Neuronal stem cell (in vitro differentiated cells): ENCODE measurements around the gene PSMD1.
"Not testable (repeated sequence)": the region's sequence is repeated elsewhere in the genome, so short reads cannot be mapped to it uniquely, and the experiment has no call there.

Experiments used
- DNase-seq: peaks from one replicate; pipeline ENCODE4 v3.0.0-alpha.2; 2013; ENCODE audit warnings: low spot score
- H2AFZ ChIP-seq: one replicate; pipeline ENCODE4 v1.6.1; 2013; ENCODE audit warnings: mild to moderate bottlenecking, low read length, inconsistent platforms
- H2AK5ac ChIP-seq: 2 replicates; pipeline ENCODE4 v1.6.1; 2013; ENCODE audit warnings: low read depth, mild to moderate bottlenecking, inconsistent platforms, low read length, moderate library complexity, mixed read lengths
- H2BK120ac ChIP-seq: 2 replicates; pipeline ENCODE4 v1.6.1; 2013; ENCODE audit warnings: low read depth, mild to moderate bottlenecking, inconsistent platforms, low read length, moderate library complexity, mixed read lengths
- H2BK12ac ChIP-seq: one replicate; pipeline ENCODE4 v1.6.1; 2013; ENCODE audit warnings: low read length, inconsistent platforms
- H2BK15ac ChIP-seq: 2 replicates; pipeline ENCODE4 v1.6.1; 2013; ENCODE audit warnings: mild to moderate bottlenecking, low read length, inconsistent platforms, mixed read lengths
- H2BK5ac ChIP-seq: one replicate; pipeline ENCODE4 v1.6.1; 2013; ENCODE audit warnings: inconsistent platforms, mild to moderate bottlenecking, low read length, moderate library complexity
- H3K14ac ChIP-seq: one replicate; pipeline ENCODE4 v1.6.1; 2013; ENCODE audit warnings: low read length, inconsistent platforms
- H3K18ac ChIP-seq: 2 replicates; pipeline ENCODE4 v1.6.1; 2013; ENCODE audit warnings: low read length, inconsistent platforms
- H3K23ac ChIP-seq: 2 replicates; pipeline ENCODE4 v1.6.1; 2013; ENCODE audit warnings: low read depth, mild to moderate bottlenecking, mixed read lengths, low read length, inconsistent platforms; ENCODE audit not compliant: poor library complexity
- H3K27ac ChIP-seq: replicated peaks from 3 replicates; pipeline ENCODE4 v1.5.1; 2013; ENCODE audit warnings: low read length, inconsistent platforms
- H3K27me3 ChIP-seq, 3 experiments: 2 replicates each; pipeline ENCODE4 v1.6.1; 2013; ENCODE audit warnings: low read length in 3 of 3, mild to moderate bottlenecking in 2 of 3, inconsistent platforms in 1 of 3, low read depth in 1 of 3, mixed read lengths in 1 of 3, moderate library complexity in 1 of 3; ENCODE audit not compliant: control insufficient read depth in 3 of 3, insufficient read depth in 3 of 3
- H3K36me3 ChIP-seq, 2 donors: replicated peaks in 1 of 2; 2 replicates each; pipeline ENCODE4 v1.6.1; 2013; ENCODE audit warnings: low read length in 2 of 2; ENCODE audit not compliant: control insufficient read depth in 2 of 2, insufficient read depth in 2 of 2
- H3K4ac ChIP-seq: 2 replicates; pipeline ENCODE4 v1.6.1; 2013; ENCODE audit warnings: inconsistent platforms, mild to moderate bottlenecking, low read length, moderate library complexity
- H3K4me1 ChIP-seq, 2 donors: 1 replicate in 1 of 2; 2 replicates in 1 of 2; pipeline ENCODE4 v1.6.1; 2013; ENCODE audit warnings: low read length in 2 of 2, low read depth in 1 of 2; ENCODE audit not compliant: control insufficient read depth in 2 of 2, insufficient read depth in 1 of 2
- H3K4me2 ChIP-seq: one replicate; pipeline ENCODE4 v1.6.1; 2013; ENCODE audit warnings: mild to moderate bottlenecking, low read length, inconsistent platforms; ENCODE audit not compliant: insufficient read depth, poor library complexity, severe bottlenecking
- H3K4me3 ChIP-seq, 2 donors: 2 replicates each; pipeline ENCODE4 v1.5.1; 2013; ENCODE audit warnings: low read length in 2 of 2, mild to moderate bottlenecking in 2 of 2, inconsistent platforms in 1 of 2, moderate library complexity in 1 of 2
- H3K79me1 ChIP-seq: one replicate; pipeline ENCODE4 v1.6.1; 2013; ENCODE audit warnings: low read depth, mild to moderate bottlenecking, inconsistent platforms, low read length, moderate library complexity
- H3K9ac ChIP-seq: one replicate; pipeline ENCODE4 v1.6.1; 2013; ENCODE audit warnings: mild to moderate bottlenecking, low read depth, low read length, inconsistent platforms; ENCODE audit not compliant: poor library complexity
- H3K9me3 ChIP-seq, 2 donors: replicated peaks in 1 of 2; 2 replicates each; pipeline versions ENCODE3 to v1.6.1; 2013; ENCODE audit warnings: low read length in 2 of 2, mild to moderate bottlenecking in 2 of 2, inconsistent platforms in 1 of 2, low read depth in 1 of 2, mixed read lengths in 1 of 2, moderate library complexity in 1 of 2; ENCODE audit not compliant: control insufficient read depth in 2 of 2, insufficient read depth in 1 of 2
- H4K8ac ChIP-seq: one replicate; pipeline ENCODE4 v1.6.1; 2013; ENCODE audit warnings: low read depth, mild to moderate bottlenecking, inconsistent platforms, low read length, moderate library complexity
- H4K91ac ChIP-seq: one replicate; pipeline ENCODE4 v1.6.1; 2013; ENCODE audit warnings: low read length, low read depth, mild to moderate bottlenecking, inconsistent platforms; ENCODE audit not compliant: poor library complexity
- WGBS, 2 donors: extraction: QIAGEN DNeasy Blood & Tissue Kit; methylation state at CpG; one replicate each; pipeline ENCODE4 v1.1.7; 2013; ENCODE audit warnings: missing lambda C conversion rate in 2 of 2, mixed read lengths in 1 of 2; ENCODE audit not compliant: insufficient read length in 2 of 2, insufficient replicate concordance in 1 of 2; ENCODE audit errors: extremely low coverage in 2 of 2; 5-methylcytosine and 5-hydroxymethylcytosine counted together

Gene PSMD1

DNA sequence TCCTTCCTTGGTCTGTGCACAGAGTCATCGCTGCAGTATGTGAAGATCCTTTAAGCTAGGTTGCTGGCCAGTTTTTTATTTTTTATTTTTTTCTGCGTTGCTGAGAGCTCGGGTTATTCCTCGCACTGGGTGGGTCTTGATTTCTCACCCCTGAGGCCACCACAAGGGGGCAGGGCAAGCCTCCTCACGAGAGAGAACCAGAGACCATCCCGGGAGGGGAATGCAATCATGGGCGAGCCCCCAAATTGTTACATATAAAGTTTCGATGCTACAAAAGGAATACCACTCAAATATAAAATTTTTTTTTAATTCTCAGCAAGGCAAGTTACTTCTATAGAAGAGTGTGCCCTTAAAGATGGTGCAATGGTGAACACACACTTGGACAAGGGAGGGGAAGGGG lies 43.3 kb downstream of the PSMD1 start:
- no peak overlapping the region for H3K14ac ChIP-seq
- no peak overlapping the region for H3K27ac ChIP-seq
- WGBS, 2 donors: no CpG with 5 or more reads among the region's 8 CpGs
- DNase-seq: no peak
- H2AFZ ChIP-seq: no peak overlapping the region
- peaks cover 4 to 19% of the 10 kb centered on the region in 2 donors for H3K9me3 ChIP-seq
- H3K18ac ChIP-seq: no peak overlapping the region
- H2BK5ac ChIP-seq: no peak overlapping the region
- no peak overlapping the region for H4K8ac ChIP-seq
- no peak overlapping the region for H3K4ac ChIP-seq
- no peak overlapping the region for H3K9ac ChIP-seq
- peaks cover 2% of the 10 kb centered on the region for H3K79me1 ChIP-seq
- no peak overlapping the region for H2BK15ac ChIP-seq
- no peak overlapping the region for H4K91ac ChIP-seq
- H2AK5ac ChIP-seq: no peak overlapping the region
- H3K36me3 ChIP-seq: peaks cover 18 to 63% of the 10 kb centered on the region in 2 donors
- no peak overlapping the region for H3K4me3 ChIP-seq
- H3K27me3 ChIP-seq: no peaks in the 10 kb centered on the region
- H3K4me2 ChIP-seq: no peak overlapping the region
- no peak overlapping the region for H3K23ac ChIP-seq
- H2BK120ac ChIP-seq: no peak overlapping the region
- no peaks in the 10 kb centered on the region for H3K4me1 ChIP-seq
- no peak overlapping the region for H2BK12ac ChIP-seq

DNA sequence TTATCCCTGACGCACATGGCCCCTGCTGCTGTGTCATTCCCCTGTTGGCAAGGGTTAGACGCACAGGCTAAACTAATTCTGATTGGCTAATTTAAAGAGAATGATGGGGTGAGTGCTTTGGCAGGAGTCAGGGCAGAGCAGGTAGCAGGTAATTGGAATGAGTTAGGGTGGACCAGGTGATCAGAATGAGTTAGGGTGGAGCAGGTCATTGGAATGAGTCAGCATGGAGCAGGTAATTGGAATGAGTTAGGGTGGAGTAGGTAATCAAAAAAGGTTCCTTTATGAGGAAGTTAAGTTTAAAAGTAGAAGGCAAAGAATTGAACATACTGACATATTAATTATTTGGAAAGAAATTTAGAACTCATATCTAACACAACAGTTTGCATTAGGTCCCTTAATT lies 43.7 kb downstream of the PSMD1 start:
- not testable (repeated sequence) for H3K14ac ChIP-seq, H3K23ac ChIP-seq, H3K9ac ChIP-seq, H2BK12ac ChIP-seq, H3K4me1 ChIP-seq, H2AFZ ChIP-seq, H3K27me3 ChIP-seq, H4K91ac ChIP-seq, H4K8ac ChIP-seq, H2BK15ac ChIP-seq, H3K4me2 ChIP-seq, H2BK5ac ChIP-seq, H3K4me3 ChIP-seq, H2AK5ac ChIP-seq, H2BK120ac ChIP-seq, H3K79me1 ChIP-seq, H3K18ac ChIP-seq, H3K27ac ChIP-seq, DNase-seq, H3K4ac ChIP-seq
- no CpG with 5 or more reads among the region's 2 CpGs for WGBS, 2 donors
- Histone ChIP-seq H3K36me3 (peaks cover 18 to 62% of the 10 kb centered on the region in 2 donors), H3K9me3 (peaks cover 4 to 17% of the 10 kb centered on the region in 2 donors)

DNA sequence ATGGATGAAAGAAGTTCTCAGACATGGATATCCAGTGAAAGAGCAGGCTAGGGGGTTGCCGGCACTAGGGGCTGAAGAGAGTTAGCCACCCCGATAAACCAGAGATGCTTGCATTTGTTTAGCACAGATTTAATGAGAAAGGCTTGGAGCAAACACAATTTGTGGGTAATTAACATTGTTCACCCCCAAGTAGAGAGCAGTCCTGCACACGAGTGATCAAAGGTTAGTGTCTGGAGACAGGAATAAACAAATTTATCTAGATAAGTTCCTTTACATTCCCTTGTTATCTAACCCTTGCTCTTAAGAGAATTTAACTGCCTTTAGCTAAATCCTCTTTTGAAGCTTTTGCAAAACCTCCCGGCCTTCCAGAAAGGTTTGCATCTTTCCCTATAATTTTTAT lies 44.3 kb downstream of the PSMD1 start:
- no peaks in the 10 kb centered on the region for H3K4me1 ChIP-seq
- H3K9ac ChIP-seq: no peak overlapping the region
- no peak overlapping the region for H3K27ac ChIP-seq
- no peak for DNase-seq
- H3K36me3 ChIP-seq: peaks cover 18 to 65% of the 10 kb centered on the region in 2 donors
- H2BK15ac ChIP-seq: no peak overlapping the region
- no peak overlapping the region for H2BK5ac ChIP-seq
- H3K9me3 ChIP-seq: peaks cover 4 to 17% of the 10 kb centered on the region in 2 donors
- no peak overlapping the region for H2BK12ac ChIP-seq
- no peak overlapping the region for H3K14ac ChIP-seq
- no peak overlapping the region for H2BK120ac ChIP-seq
- H3K4me2 ChIP-seq: no peak overlapping the region
- no peak overlapping the region for H4K91ac ChIP-seq
- no peak overlapping the region for H2AK5ac ChIP-seq
- H4K8ac ChIP-seq: no peak overlapping the region
- H3K23ac ChIP-seq: no peak overlapping the region
- H3K4me3 ChIP-seq: peak overlapping the region in 1 of 2 donors; percentile 4
- H3K79me1 ChIP-seq: peaks cover 2% of the 10 kb centered on the region
- no peaks in the 10 kb centered on the region for H3K27me3 ChIP-seq
- WGBS, 2 donors: no CpG with 5 or more reads among the region's 4 CpGs
- H3K4ac ChIP-seq: no peak overlapping the region
- H3K18ac ChIP-seq: no peak overlapping the region
- no peak overlapping the region for H2AFZ ChIP-seq

DNA sequence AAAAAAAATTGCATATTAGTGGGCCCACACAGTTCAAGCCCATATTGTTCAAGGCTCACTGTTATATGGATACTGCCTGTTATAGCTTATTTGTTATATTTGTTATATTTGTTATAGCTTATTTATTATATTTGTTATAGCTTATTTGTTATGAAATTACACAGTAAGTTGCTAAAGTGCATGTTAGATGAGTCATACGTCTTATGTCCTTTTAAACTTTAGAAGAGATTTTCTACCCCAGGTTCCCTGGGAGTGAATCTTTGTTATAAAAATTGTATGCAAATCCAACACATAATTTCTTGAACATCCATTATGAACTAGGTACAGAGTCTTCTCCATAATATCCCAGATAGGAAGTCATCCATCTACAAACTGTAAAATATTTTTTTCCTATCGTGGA lies 46.1 kb downstream of the PSMD1 start:
- no peak overlapping the region for H3K14ac ChIP-seq
- no CpG with 5 or more reads among the region's 2 CpGs for WGBS, 2 donors
- H2BK12ac ChIP-seq: no peak overlapping the region
- peaks cover 2% of the 10 kb centered on the region for H3K79me1 ChIP-seq
- no peak overlapping the region for H3K27ac ChIP-seq
- H3K27me3 ChIP-seq: no peaks in the 10 kb centered on the region
- DNase-seq: no peak
- no peak overlapping the region for H3K4me3 ChIP-seq
- no peak overlapping the region for H3K4ac ChIP-seq
- H4K91ac ChIP-seq: no peak overlapping the region
- no peak overlapping the region for H2BK5ac ChIP-seq
- H4K8ac ChIP-seq: no peak overlapping the region
- H3K9me3 ChIP-seq: peaks cover 4 to 17% of the 10 kb centered on the region in 2 donors
- H3K4me2 ChIP-seq: no peak overlapping the region
- H3K23ac ChIP-seq: no peak overlapping the region
- no peaks in the 10 kb centered on the region for H3K4me1 ChIP-seq
- H2AFZ ChIP-seq: no peak overlapping the region
- H2BK15ac ChIP-seq: no peak overlapping the region
- H2AK5ac ChIP-seq: no peak overlapping the region
- no peak overlapping the region for H3K18ac ChIP-seq
- H2BK120ac ChIP-seq: no peak overlapping the region
- H3K9ac ChIP-seq: no peak overlapping the region
- peaks cover 16 to 72% of the 10 kb centered on the region in 2 donors for H3K36me3 ChIP-seq
